Kidney (tissue), 14 donors: ENCODE measurements around the gene SEL1L2. TPM values are rescaled to one million over a fixed set of nuclear protein-coding genes. Genes with fewer than 3 reads are reported as not detected.

Experiments used
- DNase-seq, 5 donors: peaks; one replicate each; pipeline ENCODE4 v3.0.0-alpha.2; 2013 to 2020
- FAIRE-seq: peaks from 2 replicates; lab custom pipeline; 2012; peaks lifted over from hg19 to GRCh38; lab: Jason Lieb, UNC
- H3K27ac ChIP-seq, 2 donors: one replicate each; pipeline ENCODE4 v1.7.0; 2013; ENCODE audit warnings: low read depth in 2 of 2, low read length in 2 of 2, inconsistent platforms in 1 of 2
- H3K27me3 ChIP-seq: one replicate; pipeline ENCODE4 v1.7.1; 2013; ENCODE audit warnings: low read length, inconsistent platforms; ENCODE audit not compliant: control insufficient read depth, insufficient read depth
- H3K36me3 ChIP-seq, 3 donors: one replicate each; pipeline versions ENCODE4 v1.7.0 to v1.7.1; 2013; ENCODE audit warnings: low read length in 3 of 3, control low read depth in 1 of 3, inconsistent platforms in 1 of 3; ENCODE audit not compliant: insufficient read depth in 3 of 3, control insufficient read depth in 2 of 3
- H3K4me1 ChIP-seq, 3 donors: one replicate each; pipeline versions ENCODE4 v1.7.0 to v1.7.1; 2013; ENCODE audit warnings: low read length in 3 of 3, inconsistent platforms in 1 of 3, low read depth in 1 of 3; ENCODE audit not compliant: control insufficient read depth in 2 of 3, insufficient read depth in 2 of 3
- H3K4me3 ChIP-seq, 3 donors: one replicate each; pipeline versions ENCODE4 v1.7.0 to v1.8.1; 2013; ENCODE audit warnings: low read length in 3 of 3, control low read depth in 1 of 3, inconsistent platforms in 1 of 3
- H3K9ac ChIP-seq, 3 donors: one replicate each; pipeline versions ENCODE4 v1.7.0 to v1.7.1; 2013; ENCODE audit warnings: low read length in 3 of 3, control low read depth in 1 of 3, inconsistent platforms in 1 of 3
- H3K9me3 ChIP-seq, 3 donors: one replicate each; pipeline versions ENCODE4 v1.7.0 to v1.7.1; 2013; ENCODE audit warnings: low read length in 3 of 3, control low read depth in 1 of 3, inconsistent platforms in 1 of 3; ENCODE audit not compliant: control insufficient read depth in 2 of 3, insufficient read depth in 1 of 3
- intact Hi-C: fragments of 100-400 bp; cut with DNase I; formaldehyde crosslinking; loops from one replicate; pipeline ENCODE4 v1.11.1; 2022
- polyA plus RNA-seq: library from polyadenylated mRNA; stranded (reverse); fragments of 350-450 nt; fragmentation: Illumina TruSeq; extraction: RNeasy Lipid Tissue Mini Kit (QIAGEN cat#74804); gene quantifications from one replicate; pipeline ENCODE4 v1.2.3, GENCODE V29; 2014; ENCODE audit warnings: low read depth, low replicate concordance; ENCODE audit not compliant: insufficient read depth
- total RNA-seq: library from RNA; stranded (reverse); fragmentation: NEBNext Ultra II Directional; extraction: Animal tissue kit (Norgen Biotek cat#: 25700); gene quantifications from one replicate; pipeline ENCODE4 v1.2.1, GENCODE V29; 2021
- TF ChIP-seq, protein P1 (sequence below): IDR thresholded peaks from 3 replicates; pipeline ENCODE4 v1.5.1; 2012; ENCODE audit warnings: mild to moderate bottlenecking, moderate library complexity, borderline replicate concordance; ENCODE audit not compliant: insufficient read depth; ENCODE audit errors: extremely low read depth
- donor health status: control.
- donor health status: control.
- donor health status: control.
- donor health status: control.
- donor health status: control.
- donor health status: DM: yes; HTN: yes; CAD: no.
- donor health status: Normal renal cell carcinoma (clear cell type).

The SEL1L2 gene
- total and polyA plus RNA-seq, 2 donors from 2014 or later, result not detected

DNA sequence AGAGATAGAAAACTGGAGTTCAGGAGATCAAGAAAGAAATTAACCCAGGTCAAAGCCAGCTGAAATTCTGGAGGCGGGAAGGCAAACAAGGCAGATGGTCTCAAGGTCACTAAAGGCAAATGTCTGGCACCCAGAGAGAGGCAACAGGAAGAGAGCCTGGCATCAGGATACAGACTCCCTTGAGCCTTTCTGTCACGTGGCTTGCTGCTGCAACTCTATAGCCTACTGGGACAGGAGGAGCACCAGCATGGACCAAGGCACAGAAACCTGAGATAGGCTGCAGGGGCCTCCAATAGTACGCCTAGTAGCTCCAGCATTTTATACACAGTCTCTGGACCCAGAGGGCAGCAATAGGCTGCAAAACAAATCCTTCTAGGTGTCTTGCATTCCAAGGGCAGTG, 75.1 kb downstream of the SEL1L2 start:
- intact Hi-C loops, result no loop called here
- Histone ChIP-seq H3K4me3 (no peak overlapping the region), H3K27ac (no peak overlapping the region), H3K9me3 (no peaks in the 10 kb centered on the region), H3K9ac (no peak overlapping the region), H3K36me3 (no peaks in the 10 kb centered on the region), H3K4me1 (no peaks in the 10 kb centered on the region), H3K27me3 (no peaks in the 10 kb centered on the region)
- TF ChIP-seq, protein P1, sequence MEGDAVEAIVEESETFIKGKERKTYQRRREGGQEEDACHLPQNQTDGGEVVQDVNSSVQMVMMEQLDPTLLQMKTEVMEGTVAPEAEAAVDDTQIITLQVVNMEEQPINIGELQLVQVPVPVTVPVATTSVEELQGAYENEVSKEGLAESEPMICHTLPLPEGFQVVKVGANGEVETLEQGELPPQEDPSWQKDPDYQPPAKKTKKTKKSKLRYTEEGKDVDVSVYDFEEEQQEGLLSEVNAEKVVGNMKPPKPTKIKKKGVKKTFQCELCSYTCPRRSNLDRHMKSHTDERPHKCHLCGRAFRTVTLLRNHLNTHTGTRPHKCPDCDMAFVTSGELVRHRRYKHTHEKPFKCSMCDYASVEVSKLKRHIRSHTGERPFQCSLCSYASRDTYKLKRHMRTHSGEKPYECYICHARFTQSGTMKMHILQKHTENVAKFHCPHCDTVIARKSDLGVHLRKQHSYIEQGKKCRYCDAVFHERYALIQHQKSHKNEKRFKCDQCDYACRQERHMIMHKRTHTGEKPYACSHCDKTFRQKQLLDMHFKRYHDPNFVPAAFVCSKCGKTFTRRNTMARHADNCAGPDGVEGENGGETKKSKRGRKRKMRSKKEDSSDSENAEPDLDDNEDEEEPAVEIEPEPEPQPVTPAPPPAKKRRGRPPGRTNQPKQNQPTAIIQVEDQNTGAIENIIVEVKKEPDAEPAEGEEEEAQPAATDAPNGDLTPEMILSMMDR, result no peak
- FAIRE-seq (no peak), DNase-seq (peak in 4 of 5 donors; percentile 45 to 63 (median 57))

DNA sequence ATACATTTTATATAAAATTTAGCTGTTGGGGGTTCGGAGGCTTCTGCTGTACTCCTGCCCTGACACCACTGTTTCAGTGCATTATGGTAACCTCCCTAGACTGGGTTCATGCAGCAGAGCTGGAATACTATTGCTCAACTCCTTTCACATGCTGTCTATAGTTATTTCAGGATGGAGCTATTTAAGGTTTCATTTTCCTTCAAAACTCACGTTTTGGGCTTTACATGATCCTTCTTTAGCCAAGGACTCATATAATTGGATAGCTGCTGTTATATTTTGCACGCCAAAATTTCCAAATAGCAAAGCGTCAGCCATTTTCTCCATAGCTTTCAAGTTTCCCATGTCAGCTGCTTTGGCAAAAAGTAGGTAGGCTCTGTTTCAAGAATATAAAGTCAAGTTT, 76.8 kb downstream of the SEL1L2 start:
- no peak for FAIRE-seq
- H3K9ac ChIP-seq, result no peak overlapping the region
- intact Hi-C loops, result no loop called here
- no peaks in the 10 kb centered on the region for H3K4me1 ChIP-seq
- DNase-seq, result no peak
- no peak overlapping the region for H3K27ac ChIP-seq
- no peaks in the 10 kb centered on the region for H3K36me3 ChIP-seq
- TF ChIP-seq, protein P1, result no peak
- H3K4me3 ChIP-seq, result no peak overlapping the region
- H3K9me3 ChIP-seq, result no peaks in the 10 kb centered on the region
- no peaks in the 10 kb centered on the region for H3K27me3 ChIP-seq

DNA sequence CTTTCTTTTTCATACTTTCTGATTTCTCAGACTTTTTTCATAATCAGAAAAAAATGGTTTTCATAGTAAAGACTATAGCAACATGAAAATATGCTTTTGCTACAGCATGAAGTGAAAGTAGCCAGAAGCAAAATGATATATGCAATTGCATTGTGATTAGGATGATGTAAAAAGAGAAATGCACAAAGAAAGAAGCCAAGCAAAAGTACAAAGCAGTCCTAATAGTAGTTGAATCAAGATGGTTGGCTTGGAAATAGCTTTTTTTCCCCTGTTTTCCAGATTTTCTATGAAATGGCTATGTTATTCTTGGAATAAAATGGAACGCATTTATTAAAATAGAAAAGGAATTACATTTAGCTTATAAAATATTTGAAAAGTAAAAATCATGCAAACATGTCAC, 77.3 kb downstream of the SEL1L2 start:
- Histone ChIP-seq H3K4me3 (no peak overlapping the region), H3K36me3 (no peaks in the 10 kb centered on the region), H3K27ac (no peak overlapping the region), H3K9ac (no peak overlapping the region), H3K4me1 (no peaks in the 10 kb centered on the region), H3K27me3 (no peaks in the 10 kb centered on the region), H3K9me3 (no peaks in the 10 kb centered on the region)
- DNase-seq (no peak), FAIRE-seq (no peak)
- TF ChIP-seq, protein P1, result no peak
- intact Hi-C loops, result no loop called here

DNA sequence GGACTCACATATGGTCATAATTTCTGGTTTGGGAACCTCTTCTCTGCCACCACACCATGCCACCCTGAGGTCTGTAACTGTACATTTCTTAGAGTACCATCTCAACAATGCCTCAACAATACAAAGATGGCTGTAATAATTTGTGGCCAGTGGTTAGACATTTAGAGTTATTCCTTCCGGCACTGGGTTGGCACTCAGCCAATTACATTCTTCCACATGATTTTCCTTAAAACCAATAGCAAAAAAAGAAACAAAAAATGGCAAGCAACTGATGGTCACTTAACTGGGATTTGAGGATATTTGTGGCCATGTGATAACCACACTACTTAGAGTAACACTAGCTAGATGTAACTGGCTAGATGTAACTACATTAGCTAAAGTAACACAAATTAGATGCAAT, 79.9 kb downstream of the SEL1L2 start:
- H3K4me1 ChIP-seq, result no peaks in the 10 kb centered on the region
- DNase-seq (no peak), FAIRE-seq (no peak)
- no peaks in the 10 kb centered on the region for H3K36me3 ChIP-seq
- TF ChIP-seq, protein P1, result no peak
- H3K9me3 ChIP-seq, result no peaks in the 10 kb centered on the region
- intact Hi-C loops, result no loop called here
- H3K9ac ChIP-seq, result no peak overlapping the region
- H3K27me3 ChIP-seq, result no peaks in the 10 kb centered on the region
- H3K4me3 ChIP-seq, result no peak overlapping the region
- no peak overlapping the region for H3K27ac ChIP-seq
